KOPT-K1 (cell line): ENCODE results near the gene C10orf88.

Source experiments
- H3K27ac ChIP-seq: fragments of 200-600 bp; sonication (generic); 2 replicates; pipeline ENCODE4 v1.5.1; 2016; ENCODE audit warnings: antibody characterized with exemption, mild to moderate bottlenecking, low read depth, low read length; ENCODE audit not compliant: poor library complexity, severe bottlenecking
- H3K36me3 ChIP-seq: fragments of 200-600 bp; sonication (generic); 2 replicates; pipeline ENCODE4 v1.5.1; 2017; ENCODE audit warnings: antibody characterized with exemption, mild to moderate bottlenecking, low read length, moderate library complexity; ENCODE audit not compliant: insufficient read depth
- H3K9me3 ChIP-seq: fragments of 200-600 bp; sonication (generic); 2 replicates; pipeline ENCODE4 v1.5.1; 2017; ENCODE audit warnings: antibody characterized with exemption, low read length, mild to moderate bottlenecking; ENCODE audit not compliant: insufficient read depth, poor library complexity, severe bottlenecking

The C10orf88 gene, protein sequence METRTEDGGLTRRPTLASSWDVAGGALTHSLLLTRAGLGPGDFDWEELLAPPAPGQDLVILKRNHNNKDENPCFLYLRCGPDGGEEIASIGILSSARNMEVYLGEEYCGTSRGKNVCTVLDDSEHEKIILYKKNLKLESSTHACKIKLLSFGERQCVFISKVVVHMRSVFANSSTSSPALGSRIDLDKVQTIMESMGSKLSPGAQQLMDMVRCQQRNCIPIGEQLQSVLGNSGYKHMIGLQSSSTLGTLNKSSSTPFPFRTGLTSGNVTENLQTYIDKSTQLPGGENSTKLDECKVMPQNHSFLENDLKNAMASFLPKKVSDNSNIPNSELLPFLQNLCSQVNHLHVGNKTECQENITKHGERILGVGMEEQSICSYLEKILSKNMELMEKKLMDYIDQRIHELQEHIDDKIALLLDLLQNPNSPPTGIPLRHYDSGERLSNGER

DNA sequence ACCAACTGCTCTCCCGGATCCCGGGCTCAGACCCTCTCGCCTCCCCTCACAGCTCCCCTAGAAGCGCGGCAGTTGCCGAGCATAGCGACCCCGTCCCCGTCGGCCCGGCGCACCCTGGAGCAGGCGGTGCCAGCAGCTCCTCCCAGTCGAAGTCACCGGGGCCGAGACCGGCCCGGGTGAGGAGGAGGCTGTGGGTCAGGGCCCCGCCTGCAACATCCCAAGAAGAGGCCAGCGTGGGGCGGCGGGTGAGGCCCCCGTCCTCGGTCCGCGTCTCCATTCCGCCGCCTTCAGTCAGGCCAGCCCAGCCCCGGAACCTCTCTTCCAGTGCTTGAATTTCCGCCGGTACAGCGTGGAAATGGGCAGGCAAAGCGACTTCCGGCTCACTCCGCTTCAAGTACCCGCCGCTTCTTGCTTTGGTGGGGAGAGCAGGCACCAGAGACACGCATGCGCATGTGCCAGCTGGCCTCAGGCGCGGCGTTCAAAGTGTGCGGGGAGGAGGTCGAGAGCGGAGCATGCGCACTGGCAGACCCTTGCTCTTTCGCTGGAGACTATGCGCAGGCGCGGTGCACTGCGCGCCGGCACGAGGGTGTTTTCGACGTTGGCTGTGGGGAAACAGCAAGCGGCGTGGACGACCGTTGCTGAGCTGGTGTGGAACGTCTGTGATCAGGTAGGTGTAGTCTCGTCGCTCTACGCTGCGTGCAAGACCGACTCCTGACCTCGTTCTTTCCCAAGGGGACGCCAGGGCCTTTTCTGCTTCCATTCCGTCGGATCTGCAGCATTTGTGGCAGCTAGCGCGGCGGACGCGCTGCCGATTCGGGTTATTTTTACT lies at the start of gene C10orf88:
C10orf88 (minus strand) TSS at position 326 of the 829 bp plus-strand sequence; CDS start at position 277, 49 bp downstream.
- peak within 1 kb of the TSS; percentile 77 for H3K27ac ChIP-seq
- H3K9me3 ChIP-seq, result peaks cover 7% of the 10 kb centered on the region
- peaks cover 16% of the 10 kb centered on the region for H3K36me3 ChIP-seq

DNA sequence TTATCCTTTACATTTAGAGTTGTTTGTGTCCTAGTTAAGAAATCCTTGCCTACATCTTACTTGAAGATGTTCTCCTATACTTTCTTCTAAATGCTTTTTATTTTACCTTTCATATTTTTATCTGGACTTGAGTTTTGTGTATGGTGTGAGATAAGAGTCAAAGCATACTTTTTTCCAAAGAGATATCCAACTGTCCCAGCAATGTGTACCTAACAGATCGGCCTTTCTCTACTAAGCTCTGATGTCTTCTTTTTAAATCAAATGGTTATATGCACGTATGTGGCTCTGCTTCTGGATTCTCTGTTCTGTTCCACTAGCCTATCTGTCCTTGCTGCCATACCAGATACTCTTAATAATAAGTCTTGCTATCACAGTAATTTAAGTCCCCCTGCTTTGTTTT lies 47.3 kb upstream of the C10orf88 start:
- no peak overlapping the region for H3K27ac ChIP-seq
- H3K36me3 ChIP-seq, result peaks cover 27% of the 10 kb centered on the region
- no peaks in the 10 kb centered on the region for H3K9me3 ChIP-seq

DNA sequence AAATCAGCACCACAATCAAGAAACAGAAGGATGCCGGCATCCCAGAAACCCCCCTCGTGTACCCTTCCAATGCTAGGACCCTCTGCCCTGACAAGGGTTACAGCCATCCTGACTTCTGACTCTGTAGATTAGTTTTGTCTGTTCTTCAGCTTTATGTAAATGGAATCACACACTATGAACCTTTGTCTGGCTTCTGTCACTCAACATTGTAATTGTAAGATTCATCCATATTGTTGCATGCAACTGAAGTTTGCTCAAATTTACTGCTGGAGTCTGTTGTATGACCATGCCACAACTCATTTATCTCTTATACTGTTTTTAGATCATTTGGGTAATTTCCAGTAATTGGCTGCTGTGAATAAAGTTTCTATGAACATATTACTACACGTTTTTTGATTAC lies 46.1 kb upstream of the C10orf88 start:
- H3K36me3 ChIP-seq, result peaks cover 34% of the 10 kb centered on the region
- no peaks in the 10 kb centered on the region for H3K9me3 ChIP-seq
- H3K27ac ChIP-seq, result no peak overlapping the region

DNA sequence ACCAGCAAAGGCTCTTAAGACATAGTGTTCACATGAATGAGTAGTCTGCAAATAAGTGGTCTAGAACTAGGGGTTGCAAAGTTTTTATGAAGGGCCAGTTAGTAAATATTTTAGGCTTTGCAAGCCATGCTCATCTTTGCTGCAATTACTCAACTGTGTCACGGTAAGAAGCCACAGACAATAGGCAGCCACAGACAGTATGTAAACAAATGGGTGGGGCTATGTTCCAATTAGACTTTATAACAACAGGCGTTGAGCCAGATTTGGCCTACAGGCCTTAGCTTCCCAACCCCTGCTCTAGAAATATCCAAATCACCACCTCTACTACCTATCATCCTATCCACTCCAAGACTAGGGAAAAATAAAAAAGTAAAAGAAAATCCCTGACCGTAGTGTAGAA lies 45.3 kb upstream of the C10orf88 start:
- no peak overlapping the region for H3K27ac ChIP-seq
- peaks cover 42% of the 10 kb centered on the region for H3K36me3 ChIP-seq
- no peaks in the 10 kb centered on the region for H3K9me3 ChIP-seq

DNA sequence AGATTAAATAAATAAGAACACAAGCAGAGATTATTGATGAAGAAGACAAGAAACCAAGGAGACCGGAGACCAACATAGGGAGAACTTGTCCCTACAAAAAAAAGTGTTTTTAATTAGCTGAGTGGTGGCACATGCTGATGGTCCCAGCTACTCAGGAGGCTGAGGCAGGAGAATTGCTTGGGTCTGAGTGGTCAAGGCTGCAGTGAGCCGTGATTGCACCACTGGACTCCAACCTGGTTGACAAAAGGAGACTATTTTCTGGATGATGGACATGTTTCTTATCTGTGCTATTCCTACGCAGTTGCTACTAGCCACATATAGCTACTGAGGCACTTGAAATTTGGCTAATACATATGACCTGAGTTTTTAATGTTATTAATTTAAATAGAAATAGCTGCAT lies 44.9 kb upstream of the C10orf88 start:
- Histone ChIP-seq H3K9me3 (no peaks in the 10 kb centered on the region), H3K27ac (no peak overlapping the region), H3K36me3 (peaks cover 46% of the 10 kb centered on the region)

DNA sequence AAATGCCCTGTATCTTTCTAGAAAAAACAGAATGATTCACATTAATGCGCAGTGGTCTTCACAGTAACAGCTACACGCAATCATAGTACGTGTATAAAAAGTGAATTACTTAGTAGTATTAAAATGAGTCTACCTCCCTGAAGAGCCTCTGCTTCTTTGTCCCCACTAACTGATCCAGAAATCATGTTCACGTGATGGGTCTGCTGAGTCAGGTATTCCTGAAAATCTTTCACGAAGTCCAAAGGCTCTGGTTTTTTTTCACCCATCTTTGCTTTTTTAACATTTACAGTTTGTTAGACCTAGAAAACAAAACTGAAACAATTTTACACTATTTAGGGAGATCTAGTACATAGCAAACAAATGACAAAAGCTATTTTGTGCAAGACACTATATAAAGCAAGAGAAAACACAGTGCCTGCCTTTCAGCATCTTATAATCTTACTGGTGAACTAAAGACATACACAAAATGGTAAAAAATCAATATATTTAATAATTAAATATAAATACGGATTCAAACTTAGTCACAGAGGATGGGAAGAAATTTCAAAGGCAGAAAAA lies 44.4 kb upstream of the C10orf88 start:
- Histone ChIP-seq H3K9me3 (no peaks in the 10 kb centered on the region), H3K36me3 (peaks cover 51% of the 10 kb centered on the region), H3K27ac (no peak overlapping the region)

DNA sequence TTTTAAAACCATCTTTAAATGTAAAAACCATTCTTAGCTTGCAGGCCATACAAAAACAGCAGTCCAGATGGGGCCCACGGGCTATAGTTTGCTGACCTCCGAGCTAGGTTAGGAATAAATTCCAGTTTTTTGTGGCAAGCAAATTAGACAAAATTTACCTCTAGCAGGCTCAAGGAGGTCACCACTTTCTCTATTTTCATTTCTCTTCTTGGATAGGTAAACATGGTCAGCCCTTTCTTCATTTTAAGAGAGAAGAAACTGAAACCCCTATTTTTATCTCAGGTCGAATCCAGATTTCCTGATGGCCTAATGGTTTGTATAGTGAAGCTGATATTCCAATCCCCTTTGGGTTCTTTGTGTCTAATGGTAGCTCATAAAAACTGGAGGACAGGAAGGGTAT lies 43.8 kb upstream of the C10orf88 start:
- peaks cover 55% of the 10 kb centered on the region for H3K36me3 ChIP-seq
- no peak overlapping the region for H3K27ac ChIP-seq
- H3K9me3 ChIP-seq, result no peaks in the 10 kb centered on the region

DNA sequence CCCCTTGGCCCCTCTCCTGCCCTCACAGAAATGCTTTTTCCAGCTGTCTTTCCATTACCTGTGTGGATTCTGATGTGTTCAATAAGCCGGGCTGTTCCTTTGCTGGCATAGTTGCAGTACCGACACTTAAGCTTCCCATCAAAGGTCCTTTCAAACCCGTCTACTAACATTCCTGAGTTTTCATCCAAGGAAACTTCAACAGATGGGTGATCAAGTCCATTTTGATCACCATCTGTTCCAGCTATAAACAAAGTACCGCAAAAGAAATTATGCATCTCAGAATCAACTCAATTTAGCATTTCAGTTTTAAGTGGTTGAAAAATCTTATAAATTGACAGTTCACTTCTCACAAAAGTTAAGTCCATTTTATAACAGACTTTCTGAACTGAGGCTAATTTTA lies 41.9 kb upstream of the C10orf88 start:
- Histone ChIP-seq H3K27ac (no peak overlapping the region), H3K36me3 (peaks cover 66% of the 10 kb centered on the region), H3K9me3 (no peaks in the 10 kb centered on the region)

DNA sequence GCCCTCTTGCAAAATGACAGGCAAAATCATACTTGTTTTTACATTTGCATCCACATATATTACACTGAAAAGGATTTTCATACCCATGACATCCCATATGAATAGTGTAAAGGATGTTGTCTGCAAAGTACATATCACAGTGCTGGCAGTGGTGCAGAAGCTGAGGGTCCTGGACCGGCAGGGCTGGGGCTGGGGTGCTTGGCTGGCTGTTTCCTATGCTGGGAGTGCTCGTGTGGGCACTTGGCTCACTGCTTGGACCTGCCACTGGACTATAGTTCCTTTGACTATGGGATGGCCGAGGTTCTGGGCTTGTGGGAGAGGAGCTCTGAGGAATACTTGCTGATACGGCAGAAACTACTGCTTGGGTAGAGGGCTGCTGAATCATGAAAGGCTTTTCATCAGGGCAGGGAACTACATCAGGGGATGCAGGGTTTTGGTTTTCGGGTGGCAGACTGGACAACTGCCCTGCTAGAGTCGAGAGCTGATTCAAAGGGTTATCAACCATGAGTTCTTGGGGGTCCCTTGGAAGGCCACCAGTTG lies 39.8 kb upstream of the C10orf88 start:
- H3K36me3 ChIP-seq, result peaks cover 71% of the 10 kb centered on the region
- no peak overlapping the region for H3K27ac ChIP-seq
- no peaks in the 10 kb centered on the region for H3K9me3 ChIP-seq

DNA sequence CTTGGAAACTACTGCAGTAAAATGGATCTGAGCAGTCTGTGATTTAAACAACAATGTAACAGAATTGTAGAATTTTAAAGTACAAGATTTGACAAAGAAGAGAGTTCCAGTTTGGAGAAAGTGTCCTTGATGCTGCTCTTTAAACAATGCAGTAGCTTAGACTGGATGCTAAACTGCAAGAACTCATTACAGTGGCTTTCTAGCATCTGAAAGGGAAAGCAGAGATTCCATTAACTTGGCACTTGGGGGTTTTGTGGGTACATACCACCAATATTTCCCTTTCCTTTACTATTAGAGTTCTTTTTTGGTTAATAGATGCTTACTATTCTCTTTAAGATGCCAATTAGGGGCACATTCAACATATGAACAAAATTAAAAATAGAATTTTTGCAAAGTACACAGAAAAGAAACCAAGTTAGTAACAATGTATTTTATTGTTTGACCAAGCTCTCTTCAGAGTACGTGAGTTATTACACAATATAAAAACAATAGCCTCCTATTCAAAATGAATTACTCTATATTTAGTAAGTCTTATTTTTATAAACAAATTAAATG lies 38.1 kb upstream of the C10orf88 start:
- Histone ChIP-seq H3K27ac (no peak overlapping the region), H3K9me3 (no peaks in the 10 kb centered on the region), H3K36me3 (peaks cover 54% of the 10 kb centered on the region)

DNA sequence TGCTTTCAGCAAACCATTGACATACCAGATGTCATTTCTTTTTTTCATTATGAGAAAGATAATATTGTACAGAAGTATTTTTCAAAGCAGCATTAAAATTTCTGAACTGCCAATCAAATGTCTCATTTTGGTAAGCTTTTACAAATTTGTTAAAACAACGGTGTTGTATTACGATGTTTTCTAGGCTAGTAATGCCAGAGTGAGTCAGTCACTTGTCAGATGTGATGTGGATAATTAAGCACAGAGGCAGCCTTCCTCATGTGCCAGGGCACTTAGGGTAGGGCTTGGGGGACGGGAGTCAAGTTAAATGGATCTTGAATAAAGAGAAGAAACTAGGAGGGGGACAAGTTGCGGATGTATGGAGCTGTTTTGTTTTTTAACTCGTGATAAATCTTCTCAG lies 36.3 kb upstream of the C10orf88 start:
- H3K36me3 ChIP-seq, result peaks cover 43% of the 10 kb centered on the region
- no peak overlapping the region for H3K27ac ChIP-seq
- H3K9me3 ChIP-seq, result no peaks in the 10 kb centered on the region

DNA sequence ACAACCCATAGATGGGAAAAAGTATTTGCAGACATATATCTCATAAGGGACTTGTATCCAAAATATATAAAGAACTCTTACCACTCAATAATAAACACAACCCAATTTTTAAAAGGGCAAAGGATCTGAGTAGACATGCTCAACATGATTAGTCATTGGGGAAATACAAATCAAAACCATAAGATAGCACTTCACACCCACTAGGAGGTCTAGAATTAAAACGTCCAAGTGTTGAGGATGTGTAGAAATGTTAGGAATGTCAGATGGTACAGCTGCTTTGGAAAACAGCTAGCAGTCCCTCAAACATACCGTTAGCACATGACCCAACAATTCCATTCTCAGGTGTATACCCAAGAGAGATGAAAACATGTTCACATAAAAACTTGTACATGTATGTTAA lies 34.5 kb upstream of the C10orf88 start:
- H3K36me3 ChIP-seq, result peaks cover 33% of the 10 kb centered on the region
- H3K9me3 ChIP-seq, result no peaks in the 10 kb centered on the region
- H3K27ac ChIP-seq, result no peak overlapping the region

DNA sequence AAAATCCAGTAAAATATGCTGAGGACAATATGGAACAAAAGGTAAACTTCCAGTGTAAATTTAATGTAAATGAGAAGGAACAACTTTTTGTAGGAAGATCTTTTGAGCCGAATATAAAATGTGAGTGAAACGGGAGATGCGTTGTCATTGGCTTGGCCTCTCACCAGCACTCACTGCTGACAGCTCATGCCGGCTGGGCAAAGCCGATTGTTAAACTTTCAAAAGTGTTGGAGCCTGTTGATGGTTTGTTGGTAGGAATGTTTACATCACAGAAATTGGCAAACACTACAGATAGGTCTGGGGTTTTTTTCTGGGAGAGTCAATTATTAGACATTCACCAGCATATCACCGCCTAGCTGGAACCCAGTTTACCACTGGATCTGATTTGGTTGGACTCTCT lies 32.3 kb upstream of the C10orf88 start:
- Histone ChIP-seq H3K36me3 (peaks cover 17% of the 10 kb centered on the region), H3K27ac (no peak overlapping the region), H3K9me3 (no peaks in the 10 kb centered on the region)

DNA sequence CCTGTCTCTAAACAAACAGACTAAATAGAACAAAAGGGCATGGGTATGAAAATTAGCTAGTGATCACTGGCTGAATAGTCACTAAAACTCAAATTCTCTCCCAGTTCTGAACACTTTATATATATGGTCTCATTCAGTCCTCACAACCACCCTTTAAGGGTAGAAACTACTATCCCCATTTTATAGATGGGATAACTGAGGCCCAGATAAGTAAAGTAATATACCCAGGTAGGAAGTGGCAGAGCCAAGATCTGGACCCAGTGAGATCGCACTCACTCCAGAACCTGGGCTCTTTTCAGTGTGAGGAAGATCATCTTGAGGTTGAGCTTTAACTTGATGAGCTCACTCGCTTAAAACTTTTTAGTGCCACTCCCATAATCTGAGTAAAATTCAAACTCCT lies 30.7 kb upstream of the C10orf88 start:
- Histone ChIP-seq H3K27ac (no peak overlapping the region), H3K36me3 (peaks cover 11% of the 10 kb centered on the region), H3K9me3 (no peaks in the 10 kb centered on the region)

DNA sequence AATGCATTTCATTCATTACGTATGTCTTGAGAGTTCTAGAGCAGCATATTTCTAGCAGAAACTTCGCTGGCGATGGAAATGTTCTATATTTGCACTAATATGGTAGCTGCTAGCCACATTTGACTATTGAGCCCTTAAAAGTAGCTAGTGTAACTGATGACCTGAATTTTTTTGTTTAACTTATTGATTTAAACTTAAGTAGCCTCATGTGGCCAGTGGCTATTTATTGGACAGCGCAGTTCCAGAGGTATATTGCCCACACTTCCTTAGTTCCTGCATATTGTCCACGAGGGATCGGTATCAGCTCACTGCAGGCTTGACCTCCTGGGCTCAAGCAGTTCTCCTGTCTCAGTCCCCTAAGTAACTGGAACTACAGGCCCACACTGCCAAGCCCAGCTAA lies 29.9 kb upstream of the C10orf88 start:
- Histone ChIP-seq H3K9me3 (no peaks in the 10 kb centered on the region), H3K36me3 (peaks cover 11% of the 10 kb centered on the region), H3K27ac (no peak overlapping the region)
